Left renal pelvis (tissue), 4 donors: ENCODE results near the gene ZNF229. TPM values are rescaled to one million over a fixed set of nuclear protein-coding genes. Genes with fewer than 3 reads are reported as not detected.
"Not testable (repeated sequence)": the region's sequence is repeated elsewhere in the genome, so short reads cannot be mapped to it uniquely, and the experiment has no call there.

ENCODE experiments used
- DNase-seq, 4 donors: peaks; one replicate each; pipeline ENCODE4 v3.0.0-alpha.2; 2013; ENCODE audit warnings: low read depth in 4 of 4, low spot score in 3 of 4
- polyA plus RNA-seq, 4 donors: library from polyadenylated mRNA; unstranded; fragments of 120-200 nt; gene quantifications; one replicate each; pipeline ENCODE4 v1.2.1, GENCODE V29; 2013; ENCODE audit not compliant: insufficient read length in 4 of 4

ZNF229 gene
- polyA plus RNA-seq, result 10 to 100 TPM in 3 of 4 donors, 1 to 10 TPM in 1; 9.1 to 16.7 (median 14.5) TPM

GRCh38 chr19:44447916-44448674, at the start of gene ZNF229:
ZNF229 (minus strand) TSS chr19:44448472; CDS start chr19:44442847, 5,625 bp downstream.
- peak; percentile 73 to 85 (median 78) for DNase-seq

GRCh38 chr19:44496711-44497110, 48.4 kb upstream of the ZNF229 start:
- DNase-seq, result no peak

GRCh38 chr19:44476559-44477408, 28.5 kb upstream of the ZNF229 start:
- DNase-seq, result no peak

GRCh38 chr19:44468730-44469129, 20.5 kb upstream of the ZNF229 start:
- DNase-seq, result not testable (repeated sequence)

GRCh38 chr19:44462600-44463286, 14.5 kb upstream of the ZNF229 start:
- not testable (repeated sequence) for DNase-seq

- not testable (repeated sequence) for DNase-seq
These were observed 7.7 kb upstream of the ZNF229 start for GRCh38 chr19:44456016-44456415.

GRCh38 chr19:44455100-44455499, 6.8 kb upstream of the ZNF229 start:
- no peak for DNase-seq

GRCh38 chr19:44452367-44452766, 4.1 kb upstream of the ZNF229 start:
- no peak for DNase-seq

GRCh38 chr19:44451687-44452086, 3.4 kb upstream of the ZNF229 start:
- no peak for DNase-seq

- DNase-seq, result no peak
These were observed 9.8 kb downstream of the ZNF229 start for GRCh38 chr19:44438441-44438840.

GRCh38 chr19:44435441-44435840, 12.8 kb downstream of the ZNF229 start:
- DNase-seq, result no peak

GRCh38 chr19:44430956-44431355, 17.3 kb downstream of the ZNF229 start:
- no peak for DNase-seq

- DNase-seq, result not testable (repeated sequence)
These were observed 32.7 kb downstream of the ZNF229 start for GRCh38 chr19:44415553-44415952.

- peak; percentile 85 to 92 (median 90) for DNase-seq
These were observed 46.8 kb downstream of the ZNF229 start, which contains the start of gene ZNF285 for GRCh38 chr19:44401139-44402115. ZNF285 (minus strand) TSS chr19:44401608; CDS start chr19:44397213, 4,395 bp downstream.

- DNase-seq, result not testable (repeated sequence)
These were observed 59.0 kb downstream of the ZNF229 start for GRCh38 chr19:44389268-44389667.

Other genes with a start within 250 kb of the ZNF229 start
- gene ZNF227, start 235.9 kb downstream of the ZNF229 start, polyA plus RNA-seq, result 10 to 100 TPM; 24.1 to 31.2 (median 28.0) TPM
- gene ZNF233, start 188.6 kb downstream of the ZNF229 start, polyA plus RNA-seq, result 1 to 10 TPM; 2.5 to 7.8 (median 6.6) TPM
- gene ZNF235, start 143.4 kb downstream of the ZNF229 start, polyA plus RNA-seq, result 10 to 100 TPM in 3 of 4 donors, 1 to 10 TPM in 1; 7.6 to 13.1 (median 11.8) TPM
- gene ZNF112, start 91.8 kb downstream of the ZNF229 start, polyA plus RNA-seq, result 10 to 100 TPM in 3 of 4 donors, 1 to 10 TPM in 1; 9.9 to 15.9 (median 12.2) TPM
- gene ZNF285, start 46.9 kb downstream of the ZNF229 start, polyA plus RNA-seq, result 10 to 100 TPM in 3 of 4 donors, 1 to 10 TPM in 1; 6.4 to 11.4 (median 10.8) TPM
- gene ZNF180, start 52.0 kb upstream of the ZNF229 start, polyA plus RNA-seq, result 10 to 100 TPM; 13.9 to 19.2 (median 15.6) TPM
- not detected for gene CEACAM20, start 81.2 kb upstream of the ZNF229 start, polyA plus RNA-seq
- gene IGSF23, start 165.1 kb upstream of the ZNF229 start, polyA plus RNA-seq, result 1 to 10 TPM in 1 of 4 donors, under 1 TPM in 2, not detected in 1; 0.73 to 1.5 (median 0.85) TPM
- gene PVR, start 195.4 kb upstream of the ZNF229 start, polyA plus RNA-seq, result 10 to 100 TPM; 21.3 to 39.9 (median 28.3) TPM
- 10 to 100 TPM in 2 of 4 donors, 1 to 10 TPM in 2; 9.0 to 27.2 (median 14.3) TPM for gene CEACAM19, start 223.0 kb upstream of the ZNF229 start, polyA plus RNA-seq